OCI-LY1 (cell line): ENCODE data around the gene GABRD.

Source experiments
- H2AFZ ChIP-seq: fragments of 200-600 bp; sonication (generic), shearing (Covaris generic); 2 replicates; pipeline ENCODE4 v1.6.0; 2014; ENCODE audit warnings: antibody characterized with exemption, mild to moderate bottlenecking, low read length
- H3F3A ChIP-seq: fragments of 200-600 bp; sonication (generic), shearing (Covaris generic); 2 replicates; pipeline ENCODE4 v1.6.0; 2014; ENCODE audit warnings: mild to moderate bottlenecking, antibody characterized with exemption, low read length, moderate library complexity; ENCODE audit not compliant: insufficient read depth
- H3K27ac ChIP-seq: fragments of 200-600 bp; sonication (generic); 2 replicates; pipeline ENCODE4 v1.5.1; 2014; ENCODE audit warnings: low read length, mixed run types, mild to moderate bottlenecking, low read depth; ENCODE audit not compliant: poor library complexity, severe bottlenecking
- H3K27me3 ChIP-seq: fragments of 200-600 bp; sonication (generic); 2 replicates; pipeline ENCODE4 v1.6.0; 2014; ENCODE audit warnings: antibody characterized with exemption, mild to moderate bottlenecking, low read length, moderate library complexity; ENCODE audit not compliant: insufficient read depth
- H3K36me3 ChIP-seq: fragments of 200-600 bp; sonication (generic); 2 replicates; pipeline ENCODE4 v1.6.1; 2014; ENCODE audit warnings: mild to moderate bottlenecking, antibody characterized with exemption, low read length, moderate library complexity, mixed read lengths; ENCODE audit not compliant: insufficient read depth
- H3K4me1 ChIP-seq: fragments of 200-600 bp; sonication (generic); 2 replicates; pipeline ENCODE4 v1.5.1; 2014; ENCODE audit warnings: mild to moderate bottlenecking, low read length, moderate library complexity; ENCODE audit not compliant: insufficient read depth, severe bottlenecking
- H3K4me2 ChIP-seq: fragments of 200-600 bp; sonication (generic), shearing (Covaris generic); 2 replicates; pipeline ENCODE4 v1.6.1; 2014; ENCODE audit warnings: low read length
- H3K4me3 ChIP-seq: fragments of 200-600 bp; sonication (generic); 2 replicates; pipeline ENCODE4 v1.5.1; 2014; ENCODE audit warnings: low read length, low read depth, mild to moderate bottlenecking, mixed read lengths; ENCODE audit not compliant: poor library complexity, severe bottlenecking
- H3K79me2 ChIP-seq: fragments of 200-600 bp; shearing (Covaris generic); 2 replicates; pipeline ENCODE4 v1.6.1; 2016; ENCODE audit warnings: mixed run types, low read length, mixed read lengths; ENCODE audit not compliant: insufficient read depth
- H3K9ac ChIP-seq: fragments of 200-600 bp; sonication (generic), shearing (Covaris generic); 2 replicates; pipeline ENCODE4 v1.6.1; 2014; ENCODE audit warnings: mild to moderate bottlenecking, low read length, mixed read lengths
- H3K9me2 ChIP-seq: fragments of 200-600 bp; sonication (generic), shearing (Covaris generic); 2 replicates; pipeline ENCODE4 v1.6.1; 2014; ENCODE audit warnings: low read depth, mild to moderate bottlenecking, low read length, mixed read lengths
- H3K9me3 ChIP-seq: fragments of 200-600 bp; shearing (Covaris generic); 2 replicates; pipeline ENCODE4 v1.6.1; 2014; ENCODE audit warnings: low read length, mixed read lengths
- H4K20me1 ChIP-seq: fragments of 200-600 bp; sonication (generic), shearing (Covaris generic); 2 replicates; pipeline ENCODE4 v1.6.0; 2016; ENCODE audit warnings: mild to moderate bottlenecking, low read length; ENCODE audit not compliant: insufficient read depth
- EZH2 ChIP-seq: fragments of 200-600 bp; sonication (generic), shearing (Covaris generic); IDR thresholded peaks from 2 replicates; pipeline ENCODE4 v1.8.0; 2017; ENCODE audit warnings: borderline replicate concordance, mixed run types, mild to moderate bottlenecking, antibody characterized with exemption, low read length, moderate library complexity, mixed read lengths
- TF ChIP-seq, protein P1 (sequence below): fragments of 200-600 bp; sonication (generic), shearing (Covaris generic); IDR thresholded peaks from 2 replicates; pipeline ENCODE4 v1.5.1; 2017; ENCODE audit warnings: mild to moderate bottlenecking, antibody characterized with exemption, low read length, moderate library complexity, mixed read lengths

GABRD gene

GRCh38 chr1:2038229-2038628 is 19.1 kb downstream of the GABRD start:
- Histone ChIP-seq H3K27ac (no peak overlapping the region), H3K79me2 (no peaks in the 10 kb centered on the region), H3K4me1 (no peaks in the 10 kb centered on the region), H3K9me3 (no peaks in the 10 kb centered on the region), H3K4me3 (no peak overlapping the region), H3K27me3 (peaks cover 18% of the 10 kb centered on the region; the same call in 1 of the 2 replicates), H3K36me3 (no peaks in the 10 kb centered on the region; the same call in 1 of the 2 replicates), H3K4me2 (no peak overlapping the region), H3K9ac (no peak overlapping the region), H3K9me2 (no peaks in the 10 kb centered on the region), H3F3A (no peaks in the 10 kb centered on the region), H4K20me1 (no peaks in the 10 kb centered on the region), H2AFZ (no peak overlapping the region)
- TF ChIP-seq, protein P1, sequence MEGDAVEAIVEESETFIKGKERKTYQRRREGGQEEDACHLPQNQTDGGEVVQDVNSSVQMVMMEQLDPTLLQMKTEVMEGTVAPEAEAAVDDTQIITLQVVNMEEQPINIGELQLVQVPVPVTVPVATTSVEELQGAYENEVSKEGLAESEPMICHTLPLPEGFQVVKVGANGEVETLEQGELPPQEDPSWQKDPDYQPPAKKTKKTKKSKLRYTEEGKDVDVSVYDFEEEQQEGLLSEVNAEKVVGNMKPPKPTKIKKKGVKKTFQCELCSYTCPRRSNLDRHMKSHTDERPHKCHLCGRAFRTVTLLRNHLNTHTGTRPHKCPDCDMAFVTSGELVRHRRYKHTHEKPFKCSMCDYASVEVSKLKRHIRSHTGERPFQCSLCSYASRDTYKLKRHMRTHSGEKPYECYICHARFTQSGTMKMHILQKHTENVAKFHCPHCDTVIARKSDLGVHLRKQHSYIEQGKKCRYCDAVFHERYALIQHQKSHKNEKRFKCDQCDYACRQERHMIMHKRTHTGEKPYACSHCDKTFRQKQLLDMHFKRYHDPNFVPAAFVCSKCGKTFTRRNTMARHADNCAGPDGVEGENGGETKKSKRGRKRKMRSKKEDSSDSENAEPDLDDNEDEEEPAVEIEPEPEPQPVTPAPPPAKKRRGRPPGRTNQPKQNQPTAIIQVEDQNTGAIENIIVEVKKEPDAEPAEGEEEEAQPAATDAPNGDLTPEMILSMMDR = no peak
- TF ChIP-seq EZH2 = no peak

GRCh38 chr1:2039251-2039650 is 20.1 kb downstream of the GABRD start:
- Histone ChIP-seq H3K27ac (no peak overlapping the region), H3K9me2 (no peaks in the 10 kb centered on the region), H3K4me3 (no peak overlapping the region), H3K27me3 (peaks cover 18% of the 10 kb centered on the region; the same call in 1 of the 2 replicates), H4K20me1 (no peaks in the 10 kb centered on the region), H2AFZ (no peak overlapping the region), H3K79me2 (no peaks in the 10 kb centered on the region), H3K4me1 (no peaks in the 10 kb centered on the region), H3K9me3 (no peaks in the 10 kb centered on the region), H3F3A (no peaks in the 10 kb centered on the region), H3K36me3 (no peaks in the 10 kb centered on the region; the same call in 1 of the 2 replicates), H3K9ac (no peak overlapping the region), H3K4me2 (no peak overlapping the region)
- TF ChIP-seq EZH2 = no peak
- TF ChIP-seq, protein P1 = no peak

DNA sequence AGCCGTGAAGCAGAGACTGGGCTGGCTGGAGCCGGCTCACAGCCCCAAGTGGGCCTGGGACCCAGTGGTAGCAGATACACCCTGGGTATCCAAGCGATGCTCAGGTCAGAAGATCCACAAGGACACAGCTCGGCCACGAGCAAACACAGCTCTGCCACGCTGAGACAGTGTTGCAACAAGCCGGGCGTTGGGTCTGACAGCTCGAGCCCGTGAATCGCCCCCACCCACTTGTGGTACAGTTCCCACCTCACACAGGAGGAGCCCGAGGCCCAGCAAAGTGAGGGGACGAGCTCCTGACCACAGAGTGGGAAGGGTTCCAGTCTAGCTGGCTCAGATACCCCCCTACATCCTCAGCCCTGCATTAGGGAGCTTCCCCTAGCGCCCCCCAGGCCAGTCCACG is 22.2 kb downstream of the GABRD start:
- peaks cover 15% of the 10 kb centered on the region; the same call in 1 of the 2 replicates for H3K27me3 ChIP-seq
- H3K4me3 ChIP-seq = no peak overlapping the region
- TF ChIP-seq, protein P1 = no peak
- TF ChIP-seq EZH2 = no peak
- H3K4me1 ChIP-seq = peaks cover 10% of the 10 kb centered on the region
- H3K27ac ChIP-seq = no peak overlapping the region
- H3F3A ChIP-seq = no peaks in the 10 kb centered on the region
- H2AFZ ChIP-seq = no peak overlapping the region
- H3K9me3 ChIP-seq = no peaks in the 10 kb centered on the region
- no peaks in the 10 kb centered on the region for H3K9me2 ChIP-seq
- no peaks in the 10 kb centered on the region for H4K20me1 ChIP-seq
- no peaks in the 10 kb centered on the region; the same call in 1 of the 2 replicates for H3K36me3 ChIP-seq
- no peak overlapping the region for H3K4me2 ChIP-seq
- no peaks in the 10 kb centered on the region for H3K79me2 ChIP-seq
- no peak overlapping the region for H3K9ac ChIP-seq
